Measurements from ENCODE around the gene MRPL32.

Gene MRPL32

GRCh38 chr7:42914009-42914408 is 18.2 kb upstream of the MRPL32 start:
- Histone ChIP-seq H3K27me3 (replicated peaks; ENCODE audit: insufficient read depth, low read length) (no peaks in the 10 kb centered on the region), H3K36me3 (replicated peaks; ENCODE audit: insufficient read depth, low read length) (peaks cover 6% of the 10 kb centered on the region; the same call in 1 of the 2 replicates), H3K9me2 (replicated peaks; ENCODE audit: insufficient read depth, low read length) (no peaks in the 10 kb centered on the region), H2AFZ (ENCODE audit: low read length) (no peak overlapping the region), H3K4me3 (ENCODE audit: low read length) (no peak overlapping the region), H3K4me2 (ENCODE audit: low read depth, low read length) (peak overlapping the region; percentile 5; the same call in 1 of the 2 replicates), H3K27ac (ENCODE audit: low read length) (peak overlapping the region; percentile 58; the same call in 1 of the 2 replicates), H3K79me2 (ENCODE audit: low read length) (peaks cover 4% of the 10 kb centered on the region; the same call in 1 of the 2 replicates), H3F3A (ENCODE audit: insufficient read depth, low read length) (peaks cover 26% of the 10 kb centered on the region), H3K9me3 (replicated peaks; ENCODE audit: insufficient read depth, low read length) (no peaks in the 10 kb centered on the region), H3K4me1 (ENCODE audit: low read length) (peaks cover 27% of the 10 kb centered on the region), H4K20me1 (ENCODE audit: insufficient read depth, low read length) (no peaks in the 10 kb centered on the region), H3K9ac (ENCODE audit: low read length) (no peak overlapping the region)
- no peak for TF ChIP-seq CTCF (IDR thresholded peaks at IDR 0.05; ENCODE audit: low read length)
- TF ChIP-seq EZH2phosphoT487 (IDR thresholded peaks at IDR 0.05; ENCODE audit: low read length), result no peak
- TF ChIP-seq EZH2 (optimal IDR thresholded peaks at IDR 0.05; ENCODE audit: low read depth, low read length), result no peak
- DNase-seq, result no peak

GRCh38 chr7:42914421-42915045 is 17.6 kb upstream of the MRPL32 start:
- H3K4me3 ChIP-seq (ENCODE audit: low read length), result no peak overlapping the region
- H3K9ac ChIP-seq (ENCODE audit: low read length), result no peak overlapping the region
- no peaks in the 10 kb centered on the region for H4K20me1 ChIP-seq (ENCODE audit: insufficient read depth, low read length)
- DNase-seq, result no peak
- peaks cover 9% of the 10 kb centered on the region for H3K79me2 ChIP-seq (ENCODE audit: low read length)
- H3K4me2 ChIP-seq (ENCODE audit: low read depth, low read length), result no peak overlapping the region
- H3K27me3 ChIP-seq (replicated peaks; ENCODE audit: insufficient read depth, low read length), result no peaks in the 10 kb centered on the region
- no peaks in the 10 kb centered on the region for H3K9me2 ChIP-seq (replicated peaks; ENCODE audit: insufficient read depth, low read length)
- H3F3A ChIP-seq (ENCODE audit: insufficient read depth, low read length), result peaks cover 26% of the 10 kb centered on the region
- no peak overlapping the region; the same call in 1 of the 2 replicates for H3K27ac ChIP-seq (ENCODE audit: low read length)
- H3K9me3 ChIP-seq (replicated peaks; ENCODE audit: insufficient read depth, low read length), result no peaks in the 10 kb centered on the region
- no peak for TF ChIP-seq CTCF (IDR thresholded peaks at IDR 0.05; ENCODE audit: low read length)
- TF ChIP-seq EZH2phosphoT487 (IDR thresholded peaks at IDR 0.05; ENCODE audit: low read length), result no peak
- TF ChIP-seq EZH2 (optimal IDR thresholded peaks at IDR 0.05; ENCODE audit: low read depth, low read length), result no peak
- peaks cover 27% of the 10 kb centered on the region for H3K4me1 ChIP-seq (ENCODE audit: low read length)
- peaks cover 10% of the 10 kb centered on the region; the same call in 1 of the 2 replicates for H3K36me3 ChIP-seq (replicated peaks; ENCODE audit: insufficient read depth, low read length)
- no peak overlapping the region for H2AFZ ChIP-seq (ENCODE audit: low read length)

GRCh38 chr7:42915356-42915755 is 16.8 kb upstream of the MRPL32 start:
- H3K9ac ChIP-seq (ENCODE audit: low read length), result no peak overlapping the region
- H3K4me2 ChIP-seq (ENCODE audit: low read depth, low read length), result no peak overlapping the region
- no peak for DNase-seq
- no peaks in the 10 kb centered on the region for H3K9me2 ChIP-seq (replicated peaks; ENCODE audit: insufficient read depth, low read length)
- H4K20me1 ChIP-seq (ENCODE audit: insufficient read depth, low read length), result no peaks in the 10 kb centered on the region
- peaks cover 26% of the 10 kb centered on the region for H3F3A ChIP-seq (ENCODE audit: insufficient read depth, low read length)
- no peak for TF ChIP-seq EZH2phosphoT487 (IDR thresholded peaks at IDR 0.05; ENCODE audit: low read length)
- TF ChIP-seq CTCF (IDR thresholded peaks at IDR 0.05; ENCODE audit: low read length), result no peak
- no peak for TF ChIP-seq EZH2 (optimal IDR thresholded peaks at IDR 0.05; ENCODE audit: low read depth, low read length)
- peaks cover 14% of the 10 kb centered on the region for H3K79me2 ChIP-seq (ENCODE audit: low read length)
- no peak overlapping the region for H3K4me3 ChIP-seq (ENCODE audit: low read length)
- peaks cover 27% of the 10 kb centered on the region for H3K4me1 ChIP-seq (ENCODE audit: low read length)
- H3K27ac ChIP-seq (ENCODE audit: low read length), result no peak overlapping the region
- no peak overlapping the region for H2AFZ ChIP-seq (ENCODE audit: low read length)
- peaks cover 15% of the 10 kb centered on the region; the same call in 1 of the 2 replicates for H3K36me3 ChIP-seq (replicated peaks; ENCODE audit: insufficient read depth, low read length)
- no peaks in the 10 kb centered on the region for H3K27me3 ChIP-seq (replicated peaks; ENCODE audit: insufficient read depth, low read length)
- H3K9me3 ChIP-seq (replicated peaks; ENCODE audit: insufficient read depth, low read length), result no peaks in the 10 kb centered on the region

Measured in MM.1S (cell line).